Activated effector memory CD4-positive, alpha-beta T cell treated with anti-CD3 and anti-CD28 coated beads, Interleukin-2, amount 50 U/mL, for 16 hours (primary cell): ENCODE data around the gene SF3B6.

ENCODE experiments used
- DNase-seq: peaks from one replicate; pipeline ENCODE4 v3.0.0-alpha.2; 2020

SF3B6 gene

DNA sequence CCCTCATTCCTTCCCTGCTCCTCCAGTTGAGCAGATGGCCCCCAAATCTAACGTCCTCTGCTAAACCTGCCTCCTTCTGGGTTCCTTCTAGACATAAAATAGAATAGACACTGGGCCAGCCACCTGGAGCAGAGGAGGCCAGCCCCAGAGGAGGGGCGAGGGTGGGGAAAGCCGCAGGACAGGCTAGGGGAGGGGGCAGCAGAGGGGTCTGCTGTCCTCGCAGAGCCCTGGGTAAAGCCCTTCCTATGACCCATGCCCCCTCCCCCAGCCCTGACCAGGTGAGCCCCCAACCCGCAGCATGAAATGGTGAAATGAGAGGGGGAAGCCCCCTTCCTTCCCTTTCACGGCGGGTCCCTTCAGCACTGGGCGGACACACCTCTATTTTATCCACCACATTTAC, 58.4 kb downstream of the SF3B6 start:
- DNase-seq, result no peak
